Fibroblast of lung (primary cell): ENCODE results near the gene DNAJB2. TPM values are rescaled to one million over a fixed set of nuclear protein-coding genes. Genes with fewer than 3 reads are reported as not detected.

Source experiments
- DNase-seq, 2 donors: peaks; one replicate each; pipeline versions ENCODE4 v3.0.0 to v3.0.0-alpha.2; 2010; ENCODE audit warnings: low read depth in 2 of 2
- H2AFZ ChIP-seq: 2 replicates; pipeline ENCODE4 v1.5.1; 2012; ENCODE audit warnings: low read length, control low read depth, inconsistent platforms
- H3K27ac ChIP-seq: 2 replicates; pipeline ENCODE4 v1.5.1; 2011; ENCODE audit warnings: low read length, control low read depth; ENCODE audit not compliant: insufficient read depth
- H3K27me3 ChIP-seq: 2 replicates; pipeline ENCODE4 v1.5.1; 2011; ENCODE audit warnings: mild to moderate bottlenecking, low read length; ENCODE audit not compliant: control insufficient read depth, insufficient read depth
- H3K36me3 ChIP-seq: 2 replicates; pipeline ENCODE4 v1.5.1; 2011; ENCODE audit warnings: low read length; ENCODE audit not compliant: control insufficient read depth, insufficient read depth
- H3K4me1 ChIP-seq: 2 replicates; pipeline ENCODE4 v1.5.1; 2011; ENCODE audit warnings: low read length; ENCODE audit not compliant: control insufficient read depth, insufficient read depth; ENCODE audit errors: extremely low read depth
- H3K4me2 ChIP-seq: 2 replicates; pipeline ENCODE4 v1.5.1; 2011; ENCODE audit warnings: low read length, control low read depth; ENCODE audit not compliant: insufficient read depth; ENCODE audit errors: extremely low read depth
- H3K4me3 ChIP-seq, 4 experiments: fragments of 200-600 bp in 1 of 4; sonication (generic) in 1 of 4; replicated peaks in 1 of 4; 2 replicates each; pipeline ENCODE4 v1.5.1; 2011 to 2016; ENCODE audit warnings: low read length in 4 of 4, low read depth in 3 of 4, mild to moderate bottlenecking in 3 of 4, control low read depth in 2 of 4, inconsistent platforms in 1 of 4, mixed read lengths in 1 of 4; ENCODE audit not compliant: insufficient read depth in 1 of 4; ENCODE audit errors: control extremely low read depth in 1 of 4
- H3K79me2 ChIP-seq: 2 replicates; pipeline ENCODE4 v1.5.1; 2012; ENCODE audit warnings: mild to moderate bottlenecking, low read length, inconsistent platforms; ENCODE audit not compliant: control insufficient read depth, insufficient read depth
- H3K9ac ChIP-seq: 2 replicates; pipeline ENCODE4 v1.5.1; 2011; ENCODE audit warnings: mild to moderate bottlenecking, low read length, control low read depth; ENCODE audit not compliant: insufficient read depth
- H3K9me3 ChIP-seq: 2 replicates; pipeline ENCODE4 v1.5.1; 2012; ENCODE audit warnings: low read depth, low read length; ENCODE audit not compliant: control insufficient read depth, insufficient read depth
- H4K20me1 ChIP-seq: 2 replicates; pipeline ENCODE4 v1.5.1; 2011; ENCODE audit warnings: low read length; ENCODE audit not compliant: control insufficient read depth, insufficient read depth; ENCODE audit errors: extremely low read depth
- CTCF ChIP-seq, 2 donors: IDR thresholded peaks in 1 of 2; conservative IDR thresholded peaks in 1 of 2; 1 replicate in 1 of 2; 2 replicates in 1 of 2; pipeline ENCODE4 v1.5.1; 2011 to 2012; ENCODE audit warnings: low read length in 2 of 2, control low read depth in 1 of 2, inconsistent platforms in 1 of 2, low read depth in 1 of 2, mild to moderate bottlenecking in 1 of 2
- EZH2 ChIP-seq: IDR thresholded peaks from 2 replicates; pipeline ENCODE4 v1.5.1; 2012; ENCODE audit warnings: low read length, control low read depth, mild to moderate bottlenecking; ENCODE audit errors: missing control alignments
- polyA plus RNA-seq, 2 donors: library from polyadenylated mRNA; depleted of rRNA in 1 of 2; stranded (reverse) in 1 of 2; unstranded in 1 of 2; fragments of >200 nt; gene quantifications; 2 replicates each; pipeline ENCODE4 v1.2.1, GENCODE V29; 2011 to 2012; ENCODE audit warnings: missing spikeins in 1 of 2
- total RNA-seq: library from RNA; depleted of rRNA; stranded (reverse); fragments of >200 nt; gene quantifications from 2 replicates; pipeline ENCODE4 v1.2.1, GENCODE V29; 2014

Gene DNAJB2
- total and polyA plus RNA-seq, 2 donors (not counting 1 experiment from before 2014, with no cell fraction given): 29.8 to 81.3 TPM

GRCh38 chr2:219266232-219266631 lies 12.9 kb upstream of the DNAJB2 start:
- peaks cover 17% of the 10 kb centered on the region for H3K27me3 ChIP-seq
- no peak for DNase-seq
- no peaks in the 10 kb centered on the region for H3K36me3 ChIP-seq
- H3K79me2 ChIP-seq: no peaks in the 10 kb centered on the region
- H2AFZ ChIP-seq: no peak overlapping the region
- no peak overlapping the region for H3K27ac ChIP-seq
- no peaks in the 10 kb centered on the region for H4K20me1 ChIP-seq
- H3K4me3 ChIP-seq: no peak overlapping the region
- TF ChIP-seq CTCF (conservative IDR thresholded peaks at IDR 0.05 in 1 of 2, IDR thresholded peaks at IDR 0.05 in 1 of 2; ENCODE audit: low read depth in 1 of 2, low read length in 2 of 2): no peak
- no peak for TF ChIP-seq EZH2
- H3K4me1 ChIP-seq: no peaks in the 10 kb centered on the region
- no peak overlapping the region for H3K9ac ChIP-seq
- no peak overlapping the region for H3K4me2 ChIP-seq
- H3K9me3 ChIP-seq: no peaks in the 10 kb centered on the region

- Histone ChIP-seq H2AFZ (no peak overlapping the region), H3K4me3 (no peak overlapping the region), H3K9me3 (no peaks in the 10 kb centered on the region), H3K27ac (no peak overlapping the region), H3K36me3 (no peaks in the 10 kb centered on the region), H3K4me1 (no peaks in the 10 kb centered on the region), H3K79me2 (no peaks in the 10 kb centered on the region), H4K20me1 (no peaks in the 10 kb centered on the region), H3K4me2 (no peak overlapping the region), H3K9ac (no peak overlapping the region), H3K27me3 (peaks cover 18% of the 10 kb centered on the region)
- DNase-seq: no peak
- TF ChIP-seq EZH2 (no peak), CTCF (conservative IDR thresholded peaks at IDR 0.05 in 1 of 2, IDR thresholded peaks at IDR 0.05 in 1 of 2; ENCODE audit: low read depth in 1 of 2, low read length in 2 of 2) (no peak)
Measured at GRCh38 chr2:219266886-219267285, 12.3 kb upstream of the DNAJB2 start.

GRCh38 chr2:219268294-219268693 lies 10.9 kb upstream of the DNAJB2 start:
- no peak for DNase-seq

More at GRCh38 chr2:219268294-219268693, 10.9 kb upstream of the DNAJB2 start:
- H3K9ac ChIP-seq: no peak overlapping the region
- H3K27ac ChIP-seq: no peak overlapping the region
- no peak overlapping the region for H2AFZ ChIP-seq
- H3K36me3 ChIP-seq: no peaks in the 10 kb centered on the region
- no peak overlapping the region for H3K4me2 ChIP-seq
- no peak overlapping the region for H3K4me3 ChIP-seq
- H3K27me3 ChIP-seq: peaks cover 18% of the 10 kb centered on the region
- H3K79me2 ChIP-seq: no peaks in the 10 kb centered on the region
- H3K4me1 ChIP-seq: no peaks in the 10 kb centered on the region
- H4K20me1 ChIP-seq: no peaks in the 10 kb centered on the region
- no peaks in the 10 kb centered on the region for H3K9me3 ChIP-seq
- TF ChIP-seq CTCF (conservative IDR thresholded peaks at IDR 0.05 in 1 of 2, IDR thresholded peaks at IDR 0.05 in 1 of 2; ENCODE audit: low read depth in 1 of 2, low read length in 2 of 2) (no peak), EZH2 (no peak)
